Measurements from ENCODE around the gene SPOCK2.

- no peak for TF ChIP-seq POLR2A (IDR thresholded peaks at IDR 0.05; ENCODE audit: low read length)
- no peak for TF ChIP-seq GATA1 (IDR thresholded peaks at IDR 0.05; ENCODE audit: low read depth, low read length)
Observed at GRCh38 chr10:72133517-72133916, 45.2 kb upstream of the SPOCK2 start.

All from erythroblast (primary cell).